Endothelial cell of umbilical vein (primary cell): ENCODE results near the gene SLC13A1. TPM values are rescaled to one million over a fixed set of nuclear protein-coding genes. Genes with fewer than 3 reads are reported as not detected.

ENCODE experiments used
- Bru-seq: library from RNA; stranded (reverse); fragments of 400-500 nt; gene quantifications from one replicate; lab custom pipeline; 2021; lab: Mats Ljungman, UMichigan
- BruChase-seq, 2 experiments: library from RNA; stranded (reverse); fragments of 400-500 nt; gene quantifications; one replicate each; lab custom pipeline; 2021; lab: Mats Ljungman, UMichigan
- BruUV-seq: library from RNA; stranded (reverse); fragments of 400-500 nt; replicated peaks from 2 replicates; lab custom pipeline; 2021; lab: Mats Ljungman, UMichigan
- CTCF ChIA-PET: fragments of 300-600, 350-600 bp; sonication (Branson Sonifier 250); formaldehyde crosslinking; loops from one replicate; lab custom pipeline; 2021; ENCODE audit warnings: antibody characterized with exemption, inconsistent platforms; lab: Charles Lee
- POLR2A ChIA-PET: fragments of 300-600, 350-600 bp; sonication (Branson Sonifier 250); formaldehyde crosslinking; loops from one replicate; lab custom pipeline; 2021; ENCODE audit warnings: antibody characterized with exemption, inconsistent platforms; lab: Charles Lee
- DNase-seq: peaks from one replicate; pipeline ENCODE4 v3.0.0-alpha.2; 2011; ENCODE audit warnings: low read depth, low spot score
- FAIRE-seq: peaks from 2 replicates; lab custom pipeline; 2011; peaks lifted over from hg19 to GRCh38; lab: Jason Lieb, UNC
- H2AFZ ChIP-seq: 2 replicates; pipeline ENCODE4 v1.6.0; 2012; ENCODE audit warnings: low read depth, low read length, control low read depth, inconsistent platforms
- H3K27ac ChIP-seq: 2 replicates; pipeline ENCODE4 v1.5.1; 2011; ENCODE audit warnings: low read depth, mild to moderate bottlenecking, control low read depth, low read length, moderate library complexity; ENCODE audit not compliant: insufficient read depth
- H3K27me3 ChIP-seq, 2 experiments: 2 replicates each; pipeline versions ENCODE4 v1.6.0 to v1.6.1; 2011; ENCODE audit warnings: low read length in 2 of 2, mixed read lengths in 1 of 2; ENCODE audit not compliant: control insufficient read depth in 2 of 2, insufficient read depth in 2 of 2
- H3K36me3 ChIP-seq, 2 experiments: 2 replicates in 1 of 2; 3 replicates in 1 of 2; pipeline ENCODE4 v1.5.1; 2011; ENCODE audit warnings: low read length in 2 of 2, mild to moderate bottlenecking in 1 of 2, moderate library complexity in 1 of 2; ENCODE audit not compliant: control insufficient read depth in 2 of 2, insufficient read depth in 2 of 2; ENCODE audit errors: extremely low read depth in 1 of 2
- H3K4me1 ChIP-seq: 3 replicates; pipeline ENCODE4 v1.5.1; 2011; ENCODE audit warnings: mild to moderate bottlenecking, low read length; ENCODE audit not compliant: control insufficient read depth, insufficient read depth; ENCODE audit errors: extremely low read depth
- H3K4me2 ChIP-seq: 2 replicates; pipeline ENCODE4 v1.6.1; 2011; ENCODE audit warnings: low read length, control low read depth, mixed read lengths; ENCODE audit not compliant: insufficient read depth
- H3K4me3 ChIP-seq, 3 experiments: fragments of 200-600 bp in 1 of 3; sonication (generic), shearing (Covaris generic) in 1 of 3; replicated peaks in 1 of 3; 2 replicates each; pipeline ENCODE4 v1.5.1; 2011 to 2016; ENCODE audit warnings: control low read depth in 3 of 3, low read length in 3 of 3, mild to moderate bottlenecking in 2 of 3, inconsistent platforms in 1 of 3, low read depth in 1 of 3, moderate library complexity in 1 of 3; ENCODE audit not compliant: insufficient read depth in 1 of 3
- H3K79me2 ChIP-seq: 2 replicates; pipeline ENCODE4 v1.6.0; 2012; ENCODE audit warnings: low read length, inconsistent platforms; ENCODE audit not compliant: control insufficient read depth, insufficient read depth
- H3K9ac ChIP-seq: replicated peaks from 2 replicates; pipeline ENCODE3; 2011; ENCODE audit warnings: low read length, control low read depth; ENCODE audit not compliant: insufficient read depth; ENCODE audit errors: extremely low read depth
- H3K9me1 ChIP-seq: replicated peaks from 3 replicates; pipeline ENCODE4 v1.6.0; 2011; ENCODE audit warnings: mild to moderate bottlenecking, low read length; ENCODE audit not compliant: control insufficient read depth, insufficient read depth; ENCODE audit errors: extremely low read depth
- H3K9me3 ChIP-seq: replicated peaks from 2 replicates; pipeline ENCODE4 v1.5.1; 2012; ENCODE audit warnings: low read length, inconsistent platforms; ENCODE audit not compliant: control insufficient read depth, insufficient read depth
- H4K20me1 ChIP-seq: replicated peaks from 2 replicates; pipeline ENCODE3; 2011; ENCODE audit warnings: mild to moderate bottlenecking, low read length; ENCODE audit not compliant: control insufficient read depth, insufficient read depth; ENCODE audit errors: extremely low read depth
- CTCF ChIP-seq, 2 donors: IDR thresholded peaks; 1 replicate in 1 of 2; 2 replicates in 1 of 2; pipeline ENCODE4 v1.5.1; 2011; ENCODE audit warnings: low read length in 2 of 2, mild to moderate bottlenecking in 2 of 2, moderate library complexity in 2 of 2, control low read depth in 1 of 2, inconsistent platforms in 1 of 2, low read depth in 1 of 2; ENCODE audit not compliant: insufficient read depth in 1 of 2; ENCODE audit errors: extremely low read depth in 1 of 2
- EZH2 ChIP-seq: IDR thresholded peaks from 2 replicates; pipeline ENCODE4 v1.6.1; 2012; ENCODE audit warnings: borderline replicate concordance, low read depth, mild to moderate bottlenecking, moderate library complexity, low read length, inconsistent platforms; ENCODE audit not compliant: severe bottlenecking
- FOS ChIP-seq: IDR thresholded peaks from 2 replicates; pipeline ENCODE4 v1.6.1; 2011; ENCODE audit warnings: mild to moderate bottlenecking, low read length, moderate library complexity, borderline replicate concordance; ENCODE audit not compliant: insufficient read depth
- GATA2 ChIP-seq: IDR thresholded peaks from 2 replicates; pipeline ENCODE4 v1.7.0; 2011; ENCODE audit warnings: low read depth, mild to moderate bottlenecking, moderate library complexity, mixed read lengths, low read length; ENCODE audit not compliant: insufficient read length, insufficient read depth
- JUN ChIP-seq: IDR thresholded peaks from 2 replicates; pipeline ENCODE4 v1.6.1; 2011; ENCODE audit warnings: borderline replicate concordance, low read depth; ENCODE audit not compliant: insufficient read length, insufficient read depth
- MAX ChIP-seq: IDR thresholded peaks from 2 replicates; pipeline ENCODE4 v1.6.1; 2011; ENCODE audit not compliant: insufficient read depth, insufficient read length
- MYC ChIP-seq: IDR thresholded peaks from one replicate; pipeline ENCODE4 v1.6.1; 2011; ENCODE audit warnings: mild to moderate bottlenecking, low read depth, low read length
- POLR2A ChIP-seq: IDR thresholded peaks from 2 replicates; pipeline ENCODE4 v1.6.1; 2012; ENCODE audit warnings: low read depth, mild to moderate bottlenecking, control low read depth, low read length
- POLR2AphosphoS5 ChIP-seq: IDR thresholded peaks from 2 replicates; pipeline ENCODE4 v1.6.1; 2012; ENCODE audit warnings: low read depth, mild to moderate bottlenecking, control low read depth, low read length, moderate library complexity; ENCODE audit not compliant: insufficient read depth
- dilution Hi-C: fragments of 300-500 bp; cut with MboI; formaldehyde crosslinking; loops from one replicate; pipeline ENCODE4 v1.15.0; 2019; ENCODE audit warnings: low sequenced_read_pairs; ENCODE audit not compliant: extremely low pct_ligation_motif_present
- intact Hi-C: fragments of 100-400 bp; cut with micrococcal nuclease; formaldehyde crosslinking; loops from one replicate; pipeline ENCODE4 v1.10.0; 2022
- long read RNA-seq: library from polyadenylated mRNA; stranded (forward); transcript quantifications from one replicate; pipeline ENCODE4 v2.0.0, GENCODE V29; 2021
- polyA minus RNA-seq, 3 experiments: library from RNA; depleted of rRNA, polyadenylated mRNA; stranded (reverse); fragments of >200 nt; gene quantifications; 1 replicate in 1 of 3; 2 replicates in 2 of 3; pipeline ENCODE4 v1.2.3, GENCODE V29; 2011
- polyA plus RNA-seq, 4 experiments: library from polyadenylated mRNA; depleted of rRNA in 3 of 4; stranded (reverse) in 3 of 4; unstranded in 1 of 4; fragments of >200 nt; gene quantifications; 2 replicates each; pipeline versions ENCODE4 v1.2.1 to v1.2.3, GENCODE V29; 2011 to 2012; ENCODE audit warnings: missing spikeins in 1 of 4
- total RNA-seq: library from RNA; stranded (reverse); gene quantifications from 2 replicates; pipeline ENCODE4 v1.2.3, GENCODE V29; 2021

Gene SLC13A1
- not detected in 2 replicates for total RNA-seq
- polyA plus RNA-seq: not detected in 2 replicates
- polyA plus RNA-seq (2011; cell fraction: cytosol; rRNA removed): not detected in 2 replicates
- polyA plus RNA-seq (2011; cell fraction: nucleus; rRNA removed): not detected in 2 replicates
- not detected in 2 replicates for polyA plus RNA-seq (2012)
- not detected in 2 replicates for polyA minus RNA-seq
- not detected for polyA minus RNA-seq (2011; cell fraction: cytosol; rRNA and poly(A)+ RNA removed)
- polyA minus RNA-seq (2011; cell fraction: nucleus; rRNA and poly(A)+ RNA removed): not detected in 2 replicates
- Bru-seq, nascent RNA: not detected
- not detected for BruChase-seq, experiment 1, labeled RNA remaining after a 6-hour chase
- BruChase-seq, experiment 2, labeled RNA remaining after a 2-hour chase: not detected
- long read RNA-seq: 0 reads

- H4K20me1 ChIP-seq: no peaks in the 10 kb centered on the region
- no peaks in the 10 kb centered on the region for H3K4me1 ChIP-seq
- no peak within 1 kb of the TSS for H3K4me3 ChIP-seq
- ChIA-PET CTCF (no interaction called here), POLR2A (no interaction called here)
- H3K9ac ChIP-seq: no peak within 1 kb of the TSS
- dilution Hi-C loops: no loop called here
- H3K9me1 ChIP-seq: no peaks in the 10 kb centered on the region
- no peak for DNase-seq
- H3K36me3 ChIP-seq: no peaks in the 10 kb centered on the region
- no peaks in the 10 kb centered on the region for H3K9me3 ChIP-seq
- no peaks in the 10 kb centered on the region for H3K79me2 ChIP-seq
- H3K4me2 ChIP-seq: no peak within 1 kb of the TSS
- FAIRE-seq: no peak
- BruUV-seq: no TSS peak
- TF ChIP-seq MYC: no peak
- no peak for TF ChIP-seq MAX
- no peak for TF ChIP-seq EZH2
- TF ChIP-seq POLR2AphosphoS5: no peak
- no peak for TF ChIP-seq CTCF (IDR thresholded peaks at IDR 0.05; ENCODE audit: extremely low read depth in 1 of 2, insufficient read depth in 1 of 2, low read depth in 1 of 2, low read length in 2 of 2)
- no peak for TF ChIP-seq FOS
- TF ChIP-seq GATA2: no peak
- TF ChIP-seq JUN: no peak
- no peak for TF ChIP-seq POLR2A
- H2AFZ ChIP-seq: no peak within 1 kb of the TSS
- H3K27me3 ChIP-seq: no peaks in the 10 kb centered on the region
- intact Hi-C loops: no loop called here
- no peak within 1 kb of the TSS for H3K27ac ChIP-seq
Measured at GRCh38 chr7:123199883-123200282, at the start of gene SLC13A1. SLC13A1 (minus strand) TSS chr7:123199969; CDS start chr7:123199946, 23 bp downstream.
